ENCODE data around the gene GRAMD1A.
"Not testable (repeated sequence)": the region's sequence is repeated elsewhere in the genome, so short reads cannot be mapped to it uniquely, and the experiment has no call there.

Gene GRAMD1A

GRCh38 chr19:35002037-35002535, 2.0 kb downstream of the GRAMD1A start:
- DNase-seq (ENCODE audit: low read depth, low spot score) = no peak

- DNase-seq (ENCODE audit: low read depth, low spot score) = no peak
Measured at GRCh38 chr19:35004517-35005255, 4.6 kb downstream of the GRAMD1A start.

GRCh38 chr19:35005256-35005977, 5.3 kb downstream of the GRAMD1A start:
- no peak for DNase-seq (ENCODE audit: low read depth, low spot score)

- DNase-seq (ENCODE audit: low read depth, low spot score) = not testable (repeated sequence)
Measured at GRCh38 chr19:35006007-35006341, 5.9 kb downstream of the GRAMD1A start.

GRCh38 chr19:35006342-35006998, 6.3 kb downstream of the GRAMD1A start:
- no peak for DNase-seq (ENCODE audit: low read depth, low spot score)

GRCh38 chr19:35006999-35007365, 6.9 kb downstream of the GRAMD1A start:
- no peak for DNase-seq (ENCODE audit: low read depth, low spot score)

- DNase-seq (ENCODE audit: low read depth, low spot score) = not testable (repeated sequence)
Measured at GRCh38 chr19:35007427-35007826, 7.3 kb downstream of the GRAMD1A start.

GRCh38 chr19:35008891-35009341, 8.8 kb downstream of the GRAMD1A start:
- DNase-seq (ENCODE audit: low read depth, low spot score) = no peak

- DNase-seq (ENCODE audit: low read depth, low spot score) = no peak
Measured at GRCh38 chr19:35009424-35010415, 9.6 kb downstream of the GRAMD1A start.

- no peak for DNase-seq (ENCODE audit: low read depth, low spot score)
Measured at GRCh38 chr19:35011091-35011689, 11.1 kb downstream of the GRAMD1A start.

GRCh38 chr19:35011737-35012682, 11.9 kb downstream of the GRAMD1A start:
- no peak for DNase-seq (ENCODE audit: low read depth, low spot score)

- peak; percentile 76 for DNase-seq (ENCODE audit: low read depth, low spot score)
Measured at GRCh38 chr19:35013041-35013819, 13.1 kb downstream of the GRAMD1A start.

- no peak for DNase-seq (ENCODE audit: low read depth, low spot score)
Measured at GRCh38 chr19:35013820-35014754, 14.0 kb downstream of the GRAMD1A start.

- DNase-seq (ENCODE audit: low read depth, low spot score) = not testable (repeated sequence)
Measured at GRCh38 chr19:35014774-35015173, 14.7 kb downstream of the GRAMD1A start.

- no peak for DNase-seq (ENCODE audit: low read depth, low spot score)
Measured at GRCh38 chr19:35015270-35015953, 15.3 kb downstream of the GRAMD1A start.

GRCh38 chr19:35015954-35016351, 15.8 kb downstream of the GRAMD1A start:
- no peak for DNase-seq (ENCODE audit: low read depth, low spot score)

GRCh38 chr19:35017507-35017906, 17.4 kb downstream of the GRAMD1A start:
- DNase-seq (ENCODE audit: low read depth, low spot score) = no peak

All from activated naive CD8-positive, alpha-beta T cell treated with anti-CD3 and anti-CD28 coated beads, Interleukin-2, amount 50 U/mL, for 16 hours (primary cell).